MM.1S (cell line): ENCODE results near the gene METTL24.

Source experiments
- CTCF ChIP-seq: fragments of 300-600 bp; sonication (generic); IDR thresholded peaks from 2 replicates; pipeline ENCODE4 v1.5.1; 2016; ENCODE audit warnings: antibody characterized with exemption, low read length, mixed read lengths
- EZH2phosphoT487 ChIP-seq: fragments of 300-600 bp; sonication (generic); IDR thresholded peaks from 2 replicates; pipeline ENCODE4 v1.6.1; 2018; ENCODE audit warnings: antibody characterized with exemption, low read length

- no peak for TF ChIP-seq CTCF
- no peak for TF ChIP-seq EZH2phosphoT487
These were observed 118.4 kb downstream of the METTL24 start for GRCh38 chr6:110239526-110240274.
